ENCODE measurements around the gene MED27.

The MED27 gene

GRCh38 chr9:131994364-131995125, 85.1 kb downstream of the MED27 start:
- no peak for DNase-seq

GRCh38 chr9:131992906-131993657, 86.6 kb downstream of the MED27 start:
- no peak for DNase-seq

- no peak for DNase-seq
Observed at GRCh38 chr9:131987232-131987631, 92.4 kb downstream of the MED27 start.

GRCh38 chr9:131986576-131986975, 93.1 kb downstream of the MED27 start:
- DNase-seq, result no peak

GRCh38 chr9:131986089-131986488, 93.6 kb downstream of the MED27 start:
- DNase-seq, result no peak

- no peak for DNase-seq
Observed at GRCh38 chr9:131984564-131984963, 95.1 kb downstream of the MED27 start.

GRCh38 chr9:131982671-131983239, 96.9 kb downstream of the MED27 start:
- DNase-seq, result no peak

- no peak for DNase-seq
Observed at GRCh38 chr9:131982102-131982501, 97.6 kb downstream of the MED27 start.

- DNase-seq, result no peak
Observed at GRCh38 chr9:131981116-131981776, 98.4 kb downstream of the MED27 start.

GRCh38 chr9:131980267-131981016, 99.2 kb downstream of the MED27 start:
- no peak for DNase-seq

GRCh38 chr9:131977109-131977838, 102.4 kb downstream of the MED27 start:
- DNase-seq, result no peak

- no peak for DNase-seq
Observed at GRCh38 chr9:131976157-131977108, 103.2 kb downstream of the MED27 start.

- no peak for DNase-seq
Observed at GRCh38 chr9:131972889-131973288, 106.8 kb downstream of the MED27 start.

GRCh38 chr9:131971482-131972074, 108.1 kb downstream of the MED27 start:
- no peak for DNase-seq

GRCh38 chr9:131969469-131969989, 110.1 kb downstream of the MED27 start:
- DNase-seq, result no peak

GRCh38 chr9:131968632-131969031, 111.0 kb downstream of the MED27 start:
- no peak for DNase-seq

- no peak for DNase-seq
Observed at GRCh38 chr9:131965841-131966240, 113.8 kb downstream of the MED27 start.

- DNase-seq, result no peak
Observed at GRCh38 chr9:131965103-131965502, 114.6 kb downstream of the MED27 start.

- no peak for DNase-seq
Observed at GRCh38 chr9:131963072-131964030, 116.3 kb downstream of the MED27 start.
